ENCODE data around the gene HLA-G. TPM values are rescaled to one million over a fixed set of nuclear protein-coding genes. Genes with fewer than 3 reads are reported as not detected.

HLA-G gene
- total and polyA plus RNA-seq, 12 donors, result 0.14 to 1.6 (median 0.41) TPM; not detected in 6

GRCh38 chr6:29816030-29816429 is 11.6 kb upstream of the HLA-G start:
- H3K27me3 ChIP-seq, result no peaks in the 10 kb centered on the region
- no peaks in the 10 kb centered on the region for H3K4me1 ChIP-seq (replicated peaks in 1 of 2)
- intact Hi-C loops (cut with DNase I), result no loop called here
- no peaks in the 10 kb centered on the region for H3K9me3 ChIP-seq (replicated peaks in 1 of 3)
- H3K27ac ChIP-seq, result no peak overlapping the region
- no peak for DNase-seq
- no peaks in the 10 kb centered on the region for H3K36me3 ChIP-seq (replicated peaks in 1 of 2)
- WGBS, 4 donors, result 45 to 94% (median 66%) methylated on average over 1 of the region's 1 CpG
- TF ChIP-seq POLR2A (IDR thresholded peaks at IDR 0.05), result no peak
- no peak for TF ChIP-seq CTCF (IDR thresholded peaks at IDR 0.05)
- no peak overlapping the region for H3K4me3 ChIP-seq

- Histone ChIP-seq H3K27ac (no peak overlapping the region), H3K9me3 (replicated peaks in 1 of 3) (no peaks in the 10 kb centered on the region), H3K4me3 (no peak overlapping the region), H3K27me3 (peaks cover 6% of the 10 kb centered on the region), H3K4me1 (replicated peaks in 1 of 2) (no peaks in the 10 kb centered on the region), H3K36me3 (replicated peaks in 1 of 2) (no peaks in the 10 kb centered on the region)
- intact Hi-C loops (cut with DNase I), result no loop called here
- WGBS, 4 donors, result 75 to 85% (median 79%) methylated on average over 4 of the region's 4 CpGs
- DNase-seq, result no peak
- TF ChIP-seq POLR2A (IDR thresholded peaks at IDR 0.05), result no peak
Observed at GRCh38 chr6:29818892-29819291, 8.7 kb upstream of the HLA-G start.

GRCh38 chr6:29824144-29824543 is 3.5 kb upstream of the HLA-G start:
- TF ChIP-seq CTCF (IDR thresholded peaks at IDR 0.05) (no peak), POLR2A (IDR thresholded peaks at IDR 0.05) (no peak)
- Histone ChIP-seq H3K4me1 (replicated peaks in 1 of 2) (peaks cover 0 to 10% of the 10 kb centered on the region in 2 donors), H3K36me3 (replicated peaks in 1 of 2) (no peaks in the 10 kb centered on the region), H3K4me3 (no peak overlapping the region), H3K27ac (no peak overlapping the region), H3K27me3 (peaks cover 22% of the 10 kb centered on the region), H3K9me3 (replicated peaks in 1 of 3) (no peaks in the 10 kb centered on the region)
- DNase-seq, result no peak
- intact Hi-C loops (cut with DNase I), result no loop called here

- no peaks in the 10 kb centered on the region for H3K36me3 ChIP-seq (replicated peaks in 1 of 2)
- H3K27ac ChIP-seq, result no peak overlapping the region
- peaks cover 0 to 10% of the 10 kb centered on the region in 2 donors for H3K4me1 ChIP-seq (replicated peaks in 1 of 2)
- TF ChIP-seq POLR2A (IDR thresholded peaks at IDR 0.05), result no peak
- TF ChIP-seq CTCF (IDR thresholded peaks at IDR 0.05), result no peak
- intact Hi-C loops (cut with DNase I), result no loop called here
- no peak for DNase-seq
- 68 to 85% (median 80%) methylated on average over 2 of the region's 2 CpGs for WGBS, 4 donors
- no peak overlapping the region for H3K4me3 ChIP-seq
- H3K9me3 ChIP-seq (replicated peaks in 1 of 3), result no peaks in the 10 kb centered on the region
- peaks cover 27% of the 10 kb centered on the region for H3K27me3 ChIP-seq
Observed at GRCh38 chr6:29825848-29826247, 1.8 kb upstream of the HLA-G start.

GRCh38 chr6:29826271-29826670 is 1.4 kb upstream of the HLA-G start:
- no peaks in the 10 kb centered on the region for H3K9me3 ChIP-seq (replicated peaks in 1 of 3)
- TF ChIP-seq CTCF (IDR thresholded peaks at IDR 0.05), result no peak
- TF ChIP-seq POLR2A (IDR thresholded peaks at IDR 0.05), result no peak
- no peak for DNase-seq
- 88 to 95% (median 91%) methylated on average over 1 of the region's 1 CpG for WGBS, 4 donors
- H3K4me1 ChIP-seq (replicated peaks in 1 of 2), result peaks cover 0 to 10% of the 10 kb centered on the region in 2 donors
- H3K36me3 ChIP-seq (replicated peaks in 1 of 2), result no peaks in the 10 kb centered on the region
- H3K27ac ChIP-seq, result no peak overlapping the region
- peaks cover 30% of the 10 kb centered on the region for H3K27me3 ChIP-seq
- intact Hi-C loops (cut with DNase I), result no loop called here
- H3K4me3 ChIP-seq, result no peak overlapping the region
